Measurements from ENCODE around the gene PDE9A. TPM values are rescaled to one million over a fixed set of nuclear protein-coding genes. Genes with fewer than 3 reads are reported as not detected.

Gene PDE9A
- polyA plus RNA-seq, 2 of the 4 experiments (the other 2 are of a cell fraction), result 1.3 to 3.1 TPM

DNA sequence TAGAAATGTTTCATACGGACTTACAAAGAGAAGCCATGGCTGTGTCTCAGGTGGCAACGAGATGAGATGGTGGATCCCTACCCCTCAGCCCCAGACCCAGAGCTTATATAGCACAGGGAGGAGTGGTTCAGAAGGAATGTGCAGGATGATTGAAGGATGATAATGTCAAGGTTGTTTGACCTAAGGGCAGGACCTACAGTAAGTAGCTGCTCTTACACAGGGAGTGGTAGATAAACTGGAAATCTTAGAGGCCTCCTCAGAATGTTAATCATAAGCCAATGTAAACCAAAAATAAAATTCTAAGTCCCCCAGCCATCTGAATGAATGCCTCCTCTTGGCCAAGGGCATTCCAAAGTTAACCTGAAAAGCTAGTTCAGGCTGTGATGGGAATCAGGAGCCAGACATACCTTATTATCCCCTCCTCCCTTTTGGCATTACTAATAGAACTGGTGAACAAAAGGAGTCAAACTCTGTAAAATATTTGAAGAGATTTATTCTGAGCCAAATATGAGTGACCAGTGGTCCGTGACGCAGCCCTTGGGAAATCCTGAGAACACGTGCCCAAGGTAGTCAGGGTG lies 45.8 kb upstream of the PDE9A start:
- H3K9me3 ChIP-seq, result 0 out of 3 replicates have a peak, but pooled peaks cover 4% of the 10 kb centered on the region
- H3K4me1 ChIP-seq, result no peaks in the 10 kb centered on the region
- no peak for ATAC-seq
- WGBS (ENCODE audit: missing lambda C conversion rate), result 41% methylated on average over 4 of the region's 5 CpGs
- DNase-seq (ENCODE audit: low read depth in 1 of 2, low spot score in 1 of 2), result no peak
- POLR2A ChIA-PET, result no interaction called here
- CTCF ChIA-PET, result interaction anchor here (0.8 to 1.1 kb wide), 2 partner anchors 15 to 23 kb away, joined by 3 read pairs; no protein-coding TSS in a partner anchor
- H3K4me3 ChIP-seq, result no peak overlapping the region
- no peak overlapping the region for H3K27ac ChIP-seq
- no peak for FAIRE-seq
- no peak overlapping the region for H3K4me2 ChIP-seq
- TF ChIP-seq RNF2 (IDR thresholded peaks at IDR 0.05; ENCODE audit: borderline replicate concordance, low read depth) (no peak), BCL3 (IDR thresholded peaks at IDR 0.05) (no peak), CBX8 (IDR thresholded peaks at IDR 0.05) (no peak), RAD21 (conservative IDR thresholded peaks at IDR 0.05 in 1 of 2, IDR thresholded peaks at IDR 0.05 in 1 of 2) (no peak), CHD4 (IDR thresholded peaks at IDR 0.05; ENCODE audit: borderline replicate concordance) (no peak), JUN (IDR thresholded peaks at IDR 0.05) (no peak), SMC3 (IDR thresholded peaks at IDR 0.05) (no peak), POLR2A (IDR thresholded peaks at IDR 0.05; ENCODE audit: low read length) (no peak)
- TF ChIP-seq, protein P1, sequence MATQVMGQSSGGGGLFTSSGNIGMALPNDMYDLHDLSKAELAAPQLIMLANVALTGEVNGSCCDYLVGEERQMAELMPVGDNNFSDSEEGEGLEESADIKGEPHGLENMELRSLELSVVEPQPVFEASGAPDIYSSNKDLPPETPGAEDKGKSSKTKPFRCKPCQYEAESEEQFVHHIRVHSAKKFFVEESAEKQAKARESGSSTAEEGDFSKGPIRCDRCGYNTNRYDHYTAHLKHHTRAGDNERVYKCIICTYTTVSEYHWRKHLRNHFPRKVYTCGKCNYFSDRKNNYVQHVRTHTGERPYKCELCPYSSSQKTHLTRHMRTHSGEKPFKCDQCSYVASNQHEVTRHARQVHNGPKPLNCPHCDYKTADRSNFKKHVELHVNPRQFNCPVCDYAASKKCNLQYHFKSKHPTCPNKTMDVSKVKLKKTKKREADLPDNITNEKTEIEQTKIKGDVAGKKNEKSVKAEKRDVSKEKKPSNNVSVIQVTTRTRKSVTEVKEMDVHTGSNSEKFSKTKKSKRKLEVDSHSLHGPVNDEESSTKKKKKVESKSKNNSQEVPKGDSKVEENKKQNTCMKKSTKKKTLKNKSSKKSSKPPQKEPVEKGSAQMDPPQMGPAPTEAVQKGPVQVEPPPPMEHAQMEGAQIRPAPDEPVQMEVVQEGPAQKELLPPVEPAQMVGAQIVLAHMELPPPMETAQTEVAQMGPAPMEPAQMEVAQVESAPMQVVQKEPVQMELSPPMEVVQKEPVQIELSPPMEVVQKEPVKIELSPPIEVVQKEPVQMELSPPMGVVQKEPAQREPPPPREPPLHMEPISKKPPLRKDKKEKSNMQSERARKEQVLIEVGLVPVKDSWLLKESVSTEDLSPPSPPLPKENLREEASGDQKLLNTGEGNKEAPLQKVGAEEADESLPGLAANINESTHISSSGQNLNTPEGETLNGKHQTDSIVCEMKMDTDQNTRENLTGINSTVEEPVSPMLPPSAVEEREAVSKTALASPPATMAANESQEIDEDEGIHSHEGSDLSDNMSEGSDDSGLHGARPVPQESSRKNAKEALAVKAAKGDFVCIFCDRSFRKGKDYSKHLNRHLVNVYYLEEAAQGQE (IDR thresholded peaks at IDR 0.05), result no peak
- TF ChIP-seq, protein P2, sequence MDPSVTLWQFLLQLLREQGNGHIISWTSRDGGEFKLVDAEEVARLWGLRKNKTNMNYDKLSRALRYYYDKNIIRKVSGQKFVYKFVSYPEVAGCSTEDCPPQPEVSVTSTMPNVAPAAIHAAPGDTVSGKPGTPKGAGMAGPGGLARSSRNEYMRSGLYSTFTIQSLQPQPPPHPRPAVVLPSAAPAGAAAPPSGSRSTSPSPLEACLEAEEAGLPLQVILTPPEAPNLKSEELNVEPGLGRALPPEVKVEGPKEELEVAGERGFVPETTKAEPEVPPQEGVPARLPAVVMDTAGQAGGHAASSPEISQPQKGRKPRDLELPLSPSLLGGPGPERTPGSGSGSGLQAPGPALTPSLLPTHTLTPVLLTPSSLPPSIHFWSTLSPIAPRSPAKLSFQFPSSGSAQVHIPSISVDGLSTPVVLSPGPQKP (IDR thresholded peaks at IDR 0.05; ENCODE audit: low read depth, low read length), result no peak

- ChIA-PET POLR2A (no interaction called here), CTCF (no interaction called here)
- Histone ChIP-seq H3K27ac (no peak overlapping the region), H3K9me3 (0 out of 3 replicates have a peak, but pooled peaks cover 4% of the 10 kb centered on the region), H3K4me3 (no peak overlapping the region), H3K4me1 (no peaks in the 10 kb centered on the region), H3K4me2 (no peak overlapping the region)
- WGBS (ENCODE audit: missing lambda C conversion rate), result 47% methylated on average over 4 of the region's 4 CpGs
- no peak for DNase-seq (ENCODE audit: low read depth in 1 of 2, low spot score in 1 of 2)
- no peak for FAIRE-seq
- no peak for TF ChIP-seq TFCP2L1 (CRISPR knock-in tag; IDR thresholded peaks at IDR 0.05)
- TF ChIP-seq, protein P3, sequence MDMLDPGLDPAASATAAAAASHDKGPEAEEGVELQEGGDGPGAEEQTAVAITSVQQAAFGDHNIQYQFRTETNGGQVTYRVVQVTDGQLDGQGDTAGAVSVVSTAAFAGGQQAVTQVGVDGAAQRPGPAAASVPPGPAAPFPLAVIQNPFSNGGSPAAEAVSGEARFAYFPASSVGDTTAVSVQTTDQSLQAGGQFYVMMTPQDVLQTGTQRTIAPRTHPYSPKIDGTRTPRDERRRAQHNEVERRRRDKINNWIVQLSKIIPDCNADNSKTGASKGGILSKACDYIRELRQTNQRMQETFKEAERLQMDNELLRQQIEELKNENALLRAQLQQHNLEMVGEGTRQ (IDR thresholded peaks at IDR 0.05), result no peak
- TF ChIP-seq GATA3 (IDR thresholded peaks at IDR 0.05; ENCODE audit: borderline replicate concordance), result no peak
- TF ChIP-seq KDM1A (IDR thresholded peaks at IDR 0.05; ENCODE audit: low read depth), result no peak
- no peak for TF ChIP-seq JUNB (IDR thresholded peaks at IDR 0.05)
- no peak for TF ChIP-seq CBX8 (IDR thresholded peaks at IDR 0.05)
- TF ChIP-seq HOXB5 (CRISPR knock-in tag; IDR thresholded peaks at IDR 0.05), result no peak
- TF ChIP-seq, protein P4, sequence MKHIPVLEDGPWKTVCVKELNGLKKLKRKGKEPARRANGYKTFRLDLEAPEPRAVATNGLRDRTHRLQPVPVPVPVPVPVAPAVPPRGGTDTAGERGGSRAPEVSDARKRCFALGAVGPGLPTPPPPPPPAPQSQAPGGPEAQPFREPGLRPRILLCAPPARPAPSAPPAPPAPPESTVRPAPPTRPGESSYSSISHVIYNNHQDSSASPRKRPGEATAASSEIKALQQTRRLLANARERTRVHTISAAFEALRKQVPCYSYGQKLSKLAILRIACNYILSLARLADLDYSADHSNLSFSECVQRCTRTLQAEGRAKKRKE (CRISPR knock-in tag; IDR thresholded peaks at IDR 0.05; ENCODE audit: low read depth), result no peak
- TF ChIP-seq RNF2 (IDR thresholded peaks at IDR 0.05; ENCODE audit: borderline replicate concordance, low read depth), result no peak
- no peak for TF ChIP-seq SMC3 (IDR thresholded peaks at IDR 0.05)
- TF ChIP-seq EP300 (IDR thresholded peaks at IDR 0.05), result no peak
- TF ChIP-seq FOXS1 (CRISPR knock-in tag; IDR thresholded peaks at IDR 0.05), result no peak
- TF ChIP-seq JUN (IDR thresholded peaks at IDR 0.05), result no peak
- no peak for TF ChIP-seq ZSCAN20 (CRISPR knock-in tag; IDR thresholded peaks at IDR 0.05)
- TF ChIP-seq ZC3H11A (IDR thresholded peaks at IDR 0.05), result no peak
- ATAC-seq, result no peak
Measured at GRCh38 chr21:42608446-42608845, 45.0 kb upstream of the PDE9A start.

Data from A549 (cell line).